ENCODE results near the gene TPD52L3. TPM values are rescaled to one million over a fixed set of nuclear protein-coding genes. Genes with fewer than 3 reads are reported as not detected.

Gene TPD52L3
- total and polyA plus RNA-seq, 2 of the 13 experiments (the other 11 are each of a cell fraction or from before 2014, with no cell fraction given): not detected

DNA sequence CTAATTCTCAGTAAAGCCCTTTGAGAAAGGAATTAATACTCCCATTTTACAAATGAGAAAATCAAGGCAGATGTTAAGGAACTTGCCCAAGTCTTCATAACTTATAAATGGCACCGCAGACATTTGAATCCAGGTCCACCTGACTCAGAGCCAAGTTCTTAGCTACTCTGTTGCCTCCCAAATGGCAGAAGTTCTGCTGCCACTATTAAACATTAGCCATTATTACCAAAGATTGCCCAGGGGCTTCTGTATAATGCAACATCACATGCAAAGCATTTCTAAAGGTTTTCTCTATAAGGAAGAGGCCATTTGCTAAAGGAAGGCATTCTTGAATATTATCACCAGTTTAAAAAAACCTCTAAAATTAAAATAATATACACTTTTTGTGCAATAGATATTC is 28.3 kb downstream of the TPD52L3 start:
- FAIRE-seq (no peak), DNase-seq (ENCODE audit: low spot score) (no peak), ATAC-seq (no peak)
- 9% methylated on average over 1 of the region's 1 CpG for WGBS (ENCODE audit: low lambda C conversion rate)
- Histone ChIP-seq H3K79me2 (ENCODE audit: insufficient read depth, low read length) (no peaks in the 10 kb centered on the region), H3K4me3 (replicated peaks in 1 of 3; ENCODE audit: insufficient read depth in 1 of 3, low read depth in 2 of 3, low read length in 3 of 3) (no peak overlapping the region), H3K9ac (ENCODE audit: insufficient read depth, low read depth, low read length) (no peak overlapping the region), H2AFZ (ENCODE audit: low read length) (no peak overlapping the region), H3K9me3 (ENCODE audit: low read length) (no peaks in the 10 kb centered on the region), H3K4me2 (ENCODE audit: low read depth, low read length) (no peak overlapping the region), H3K27me3 (ENCODE audit: control insufficient read depth in 1 of 2, insufficient read depth in 2 of 2, low read length in 2 of 2) (peaks cover 0 to 4% of the 10 kb centered on the region in 2 experiments; a peak in 1 of 5 replicates), H3K4me1 (ENCODE audit: insufficient read depth, low read length) (no peaks in the 10 kb centered on the region), H4K20me1 (ENCODE audit: insufficient read depth, low read length) (no peaks in the 10 kb centered on the region), H3K27ac (ENCODE audit: extremely low read length, insufficient read depth, low read length) (no peak overlapping the region), H3K36me3 (replicated peaks in 1 of 2; ENCODE audit: control insufficient read depth in 1 of 2, insufficient read depth in 2 of 2, low read length in 2 of 2) (no peaks in the 10 kb centered on the region)
- ChIA-PET CTCF (ENCODE audit: low intra/inter-chr PET ratio, low total read pairs) (no interaction called here), POLR2A (no interaction called here)
- intact Hi-C loops (cut with micrococcal nuclease; ENCODE audit: unreplicated experiment) (loop anchor here (10.0 kb wide), 1 partner anchor 138 kb away; no protein-coding TSS in a partner anchor), in situ Hi-C loops (cut with HindIII; ENCODE audit: extremely low pct_ligation_motif_present, low pct_unique_long_range_greater_than_20kb) (loop anchor here (25.0 kb wide), 1 partner anchor 331 kb away; no protein-coding TSS in a partner anchor)
- TF ChIP-seq, protein P1, sequence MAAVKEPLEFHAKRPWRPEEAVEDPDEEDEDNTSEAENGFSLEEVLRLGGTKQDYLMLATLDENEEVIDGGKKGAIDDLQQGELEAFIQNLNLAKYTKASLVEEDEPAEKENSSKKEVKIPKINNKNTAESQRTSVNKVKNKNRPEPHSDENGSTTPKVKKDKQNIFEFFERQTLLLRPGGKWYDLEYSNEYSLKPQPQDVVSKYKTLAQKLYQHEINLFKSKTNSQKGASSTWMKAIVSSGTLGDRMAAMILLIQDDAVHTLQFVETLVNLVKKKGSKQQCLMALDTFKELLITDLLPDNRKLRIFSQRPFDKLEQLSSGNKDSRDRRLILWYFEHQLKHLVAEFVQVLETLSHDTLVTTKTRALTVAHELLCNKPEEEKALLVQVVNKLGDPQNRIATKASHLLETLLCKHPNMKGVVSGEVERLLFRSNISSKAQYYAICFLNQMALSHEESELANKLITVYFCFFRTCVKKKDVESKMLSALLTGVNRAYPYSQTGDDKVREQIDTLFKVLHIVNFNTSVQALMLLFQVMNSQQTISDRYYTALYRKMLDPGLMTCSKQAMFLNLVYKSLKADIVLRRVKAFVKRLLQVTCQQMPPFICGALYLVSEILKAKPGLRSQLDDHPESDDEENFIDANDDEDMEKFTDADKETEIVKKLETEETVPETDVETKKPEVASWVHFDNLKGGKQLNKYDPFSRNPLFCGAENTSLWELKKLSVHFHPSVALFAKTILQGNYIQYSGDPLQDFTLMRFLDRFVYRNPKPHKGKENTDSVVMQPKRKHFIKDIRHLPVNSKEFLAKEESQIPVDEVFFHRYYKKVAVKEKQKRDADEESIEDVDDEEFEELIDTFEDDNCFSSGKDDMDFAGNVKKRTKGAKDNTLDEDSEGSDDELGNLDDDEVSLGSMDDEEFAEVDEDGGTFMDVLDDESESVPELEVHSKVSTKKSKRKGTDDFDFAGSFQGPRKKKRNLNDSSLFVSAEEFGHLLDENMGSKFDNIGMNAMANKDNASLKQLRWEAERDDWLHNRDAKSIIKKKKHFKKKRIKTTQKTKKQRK (IDR thresholded peaks at IDR 0.05; ENCODE audit: low read length): no peak
- TF ChIP-seq, protein P2, sequence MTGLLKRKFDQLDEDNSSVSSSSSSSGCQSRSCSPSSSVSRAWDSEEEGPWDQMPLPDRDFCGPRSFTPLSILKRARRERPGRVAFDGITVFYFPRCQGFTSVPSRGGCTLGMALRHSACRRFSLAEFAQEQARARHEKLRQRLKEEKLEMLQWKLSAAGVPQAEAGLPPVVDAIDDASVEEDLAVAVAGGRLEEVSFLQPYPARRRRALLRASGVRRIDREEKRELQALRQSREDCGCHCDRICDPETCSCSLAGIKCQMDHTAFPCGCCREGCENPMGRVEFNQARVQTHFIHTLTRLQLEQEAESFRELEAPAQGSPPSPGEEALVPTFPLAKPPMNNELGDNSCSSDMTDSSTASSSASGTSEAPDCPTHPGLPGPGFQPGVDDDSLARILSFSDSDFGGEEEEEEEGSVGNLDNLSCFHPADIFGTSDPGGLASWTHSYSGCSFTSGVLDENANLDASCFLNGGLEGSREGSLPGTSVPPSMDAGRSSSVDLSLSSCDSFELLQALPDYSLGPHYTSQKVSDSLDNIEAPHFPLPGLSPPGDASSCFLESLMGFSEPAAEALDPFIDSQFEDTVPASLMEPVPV (CRISPR knock-in tag; IDR thresholded peaks at IDR 0.05): no peak
- TF ChIP-seq ZNF260 (CRISPR knock-in tag; IDR thresholded peaks at IDR 0.05; ENCODE audit: borderline replicate concordance, low read depth): no peak
- TF ChIP-seq ETV6 (CRISPR knock-in tag; conservative IDR thresholded peaks at IDR 0.05): no peak
- TF ChIP-seq, protein P3, sequence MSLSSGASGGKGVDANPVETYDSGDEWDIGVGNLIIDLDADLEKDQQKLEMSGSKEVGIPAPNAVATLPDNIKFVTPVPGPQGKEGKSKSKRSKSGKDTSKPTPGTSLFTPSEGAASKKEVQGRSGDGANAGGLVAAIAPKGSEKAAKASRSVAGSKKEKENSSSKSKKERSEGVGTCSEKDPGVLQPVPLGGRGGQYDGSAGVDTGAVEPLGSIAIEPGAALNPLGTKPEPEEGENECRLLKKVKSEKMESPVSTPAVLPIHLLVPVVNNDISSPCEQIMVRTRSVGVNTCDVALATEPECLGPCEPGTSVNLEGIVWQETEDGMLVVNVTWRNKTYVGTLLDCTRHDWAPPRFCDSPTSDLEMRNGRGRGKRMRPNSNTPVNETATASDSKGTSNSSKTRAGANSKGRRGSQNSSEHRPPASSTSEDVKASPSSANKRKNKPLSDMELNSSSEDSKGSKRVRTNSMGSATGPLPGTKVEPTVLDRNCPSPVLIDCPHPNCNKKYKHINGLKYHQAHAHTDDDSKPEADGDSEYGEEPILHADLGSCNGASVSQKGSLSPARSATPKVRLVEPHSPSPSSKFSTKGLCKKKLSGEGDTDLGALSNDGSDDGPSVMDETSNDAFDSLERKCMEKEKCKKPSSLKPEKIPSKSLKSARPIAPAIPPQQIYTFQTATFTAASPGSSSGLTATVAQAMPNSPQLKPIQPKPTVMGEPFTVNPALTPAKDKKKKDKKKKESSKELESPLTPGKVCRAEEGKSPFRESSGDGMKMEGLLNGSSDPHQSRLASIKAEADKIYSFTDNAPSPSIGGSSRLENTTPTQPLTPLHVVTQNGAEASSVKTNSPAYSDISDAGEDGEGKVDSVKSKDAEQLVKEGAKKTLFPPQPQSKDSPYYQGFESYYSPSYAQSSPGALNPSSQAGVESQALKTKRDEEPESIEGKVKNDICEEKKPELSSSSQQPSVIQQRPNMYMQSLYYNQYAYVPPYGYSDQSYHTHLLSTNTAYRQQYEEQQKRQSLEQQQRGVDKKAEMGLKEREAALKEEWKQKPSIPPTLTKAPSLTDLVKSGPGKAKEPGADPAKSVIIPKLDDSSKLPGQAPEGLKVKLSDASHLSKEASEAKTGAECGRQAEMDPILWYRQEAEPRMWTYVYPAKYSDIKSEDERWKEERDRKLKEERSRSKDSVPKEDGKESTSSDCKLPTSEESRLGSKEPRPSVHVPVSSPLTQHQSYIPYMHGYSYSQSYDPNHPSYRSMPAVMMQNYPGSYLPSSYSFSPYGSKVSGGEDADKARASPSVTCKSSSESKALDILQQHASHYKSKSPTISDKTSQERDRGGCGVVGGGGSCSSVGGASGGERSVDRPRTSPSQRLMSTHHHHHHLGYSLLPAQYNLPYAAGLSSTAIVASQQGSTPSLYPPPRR (CRISPR knock-in tag; IDR thresholded peaks at IDR 0.05; ENCODE audit: borderline replicate concordance): no peak
- TF ChIP-seq HHEX (CRISPR knock-in tag; IDR thresholded peaks at IDR 0.05): no peak
- no peak for TF ChIP-seq PCBP1 (IDR thresholded peaks at IDR 0.05; ENCODE audit: borderline replicate concordance, low read depth, low read length)
- no TSS peak for BruUV-seq (replicated peaks)

Data from HepG2 (cell line).